Measurements from ENCODE around the gene PADI1.

PADI1 gene

DNA sequence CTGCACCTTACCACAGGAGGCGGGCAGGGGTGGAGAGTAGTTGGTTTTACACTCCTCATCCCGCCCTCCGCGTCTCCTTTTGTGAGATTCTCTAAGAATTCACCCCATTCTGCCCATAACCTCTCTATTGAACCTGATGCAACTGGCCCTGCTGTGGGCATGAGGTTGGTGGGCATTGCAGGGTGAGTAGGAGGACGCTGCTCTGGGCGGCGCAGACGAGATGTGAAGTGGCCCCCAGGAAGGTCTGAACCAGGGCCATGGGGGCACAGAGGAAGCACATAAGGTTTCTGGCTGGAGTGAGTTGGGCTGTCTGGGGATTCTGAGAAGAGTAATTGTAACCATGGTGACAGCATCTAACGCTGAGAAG lies 8.8 kb downstream of the PADI1 start:
- no peaks in the 10 kb centered on the region for H3K36me3 ChIP-seq (ENCODE audit: control insufficient read depth in 5 of 5, insufficient read depth in 5 of 5, low read length in 5 of 5)
- H3K27ac ChIP-seq (ENCODE audit: low read depth, low read length), result no peak overlapping the region
- H3K27me3 ChIP-seq (ENCODE audit: control insufficient read depth in 5 of 5, insufficient read depth in 4 of 5, low read length in 5 of 5), result peaks cover 13 to 51% (median 36%) of the 10 kb centered on the region in 5 donors
- no peak overlapping the region for H3K4me3 ChIP-seq (ENCODE audit: low read depth in 1 of 5, low read length in 5 of 5)
- H3K4me1 ChIP-seq (ENCODE audit: control insufficient read depth in 5 of 5, insufficient read depth in 5 of 5, low read length in 5 of 5), result peaks cover 0 to 14% (median 6%) of the 10 kb centered on the region in 5 donors
- H3K9me3 ChIP-seq (ENCODE audit: control insufficient read depth in 5 of 5, low read length in 5 of 5), result no peaks in the 10 kb centered on the region
- no peak overlapping the region for H3K9ac ChIP-seq (ENCODE audit: low read length in 5 of 5)

DNA sequence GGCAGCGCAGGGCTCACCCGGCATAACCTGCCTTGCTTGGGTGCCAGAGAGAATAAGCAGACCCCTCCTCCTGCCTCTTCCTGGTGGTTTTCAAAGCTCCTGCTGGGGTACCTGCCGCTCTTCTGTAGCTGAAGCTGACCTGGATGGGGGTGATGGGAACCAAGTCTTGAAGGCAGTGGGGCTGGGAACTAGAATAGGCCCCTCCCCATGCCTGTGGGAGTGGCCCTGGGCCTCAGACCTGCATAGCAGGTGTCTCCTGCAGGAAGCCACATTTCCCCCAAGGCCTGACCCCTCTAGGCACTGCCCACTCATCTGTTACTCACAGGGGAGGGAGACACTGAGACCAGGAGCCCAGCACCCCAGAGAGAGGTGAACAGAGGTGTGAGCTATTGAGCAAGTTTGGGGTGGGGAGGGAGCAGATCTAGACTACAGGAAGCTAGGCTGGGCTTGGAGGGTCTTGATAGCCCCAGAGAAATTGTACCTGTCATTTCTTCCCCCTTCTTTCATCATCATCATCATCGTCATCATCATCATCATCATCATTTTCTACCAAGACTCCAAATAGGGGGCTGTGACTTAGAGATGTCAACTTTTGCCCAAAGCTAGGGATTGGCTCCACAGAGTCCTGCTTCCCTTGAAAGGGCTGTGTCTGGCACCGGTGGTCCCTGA lies 10.1 kb downstream of the PADI1 start:
- H3K4me1 ChIP-seq (ENCODE audit: control insufficient read depth in 5 of 5, insufficient read depth in 5 of 5, low read length in 5 of 5), result peaks cover 0 to 14% (median 6%) of the 10 kb centered on the region in 5 donors
- no peak overlapping the region for H3K9ac ChIP-seq (ENCODE audit: low read length in 5 of 5)
- no peak overlapping the region for H3K27ac ChIP-seq (ENCODE audit: low read depth, low read length)
- H3K9me3 ChIP-seq (ENCODE audit: control insufficient read depth in 5 of 5, low read length in 5 of 5), result no peaks in the 10 kb centered on the region
- H3K4me3 ChIP-seq (ENCODE audit: low read depth in 1 of 5, low read length in 5 of 5), result no peak overlapping the region
- H3K36me3 ChIP-seq (ENCODE audit: control insufficient read depth in 5 of 5, insufficient read depth in 5 of 5, low read length in 5 of 5), result no peaks in the 10 kb centered on the region
- H3K27me3 ChIP-seq (ENCODE audit: control insufficient read depth in 5 of 5, insufficient read depth in 4 of 5, low read length in 5 of 5), result peaks cover 13 to 58% (median 41%) of the 10 kb centered on the region in 5 donors

DNA sequence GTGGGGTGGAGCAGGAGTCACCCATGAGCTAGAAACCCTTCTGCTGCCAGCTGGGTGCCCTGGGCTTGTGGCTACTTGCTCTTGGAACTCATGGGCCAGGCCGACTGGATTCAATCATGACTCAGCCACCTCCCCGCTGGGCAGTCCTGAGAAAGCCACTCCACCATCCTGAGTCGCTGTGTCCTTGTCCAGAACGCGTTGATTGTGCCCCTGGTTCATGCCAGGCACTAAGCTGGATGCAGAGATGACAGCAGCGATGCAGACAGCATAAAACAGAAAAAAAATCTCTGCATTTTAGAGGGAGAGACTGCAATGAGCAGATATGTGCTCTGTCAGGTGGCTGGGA lies 10.6 kb downstream of the PADI1 start:
- peaks cover 13 to 60% (median 43%) of the 10 kb centered on the region in 5 donors for H3K27me3 ChIP-seq (ENCODE audit: control insufficient read depth in 5 of 5, insufficient read depth in 4 of 5, low read length in 5 of 5)

DNA sequence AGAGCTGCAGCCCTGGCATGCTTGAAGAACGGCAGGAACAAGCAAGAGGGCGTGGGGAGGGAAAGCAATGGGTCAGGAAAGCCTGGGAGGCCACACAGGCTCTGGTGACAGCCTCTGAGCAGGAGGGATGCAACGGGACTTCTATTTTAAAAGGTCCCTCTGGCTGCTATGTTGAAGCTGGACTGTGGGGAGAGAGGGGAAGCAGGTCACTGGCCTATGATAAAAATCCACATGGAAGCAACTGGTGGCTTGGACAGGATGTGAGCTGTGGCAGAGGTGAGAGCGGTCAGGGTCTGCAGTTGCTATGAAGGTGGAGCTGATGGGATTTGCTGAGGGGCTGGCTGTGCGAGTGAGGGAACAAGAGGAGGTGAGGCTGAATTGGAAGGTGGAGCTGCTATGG lies 11.2 kb downstream of the PADI1 start:
- H3K27ac ChIP-seq (ENCODE audit: low read depth, low read length), result no peak overlapping the region

More for the DNA sequence above, 10.6 kb downstream of the PADI1 start:
- Histone ChIP-seq H3K27ac (ENCODE audit: low read depth, low read length) (no peak overlapping the region), H3K4me3 (ENCODE audit: low read depth in 1 of 5, low read length in 5 of 5) (no peak overlapping the region), H3K4me1 (ENCODE audit: control insufficient read depth in 5 of 5, insufficient read depth in 5 of 5, low read length in 5 of 5) (peaks cover 0 to 14% (median 6%) of the 10 kb centered on the region in 5 donors), H3K9me3 (ENCODE audit: control insufficient read depth in 5 of 5, low read length in 5 of 5) (no peaks in the 10 kb centered on the region), H3K9ac (ENCODE audit: low read length in 5 of 5) (no peak overlapping the region), H3K36me3 (ENCODE audit: control insufficient read depth in 5 of 5, insufficient read depth in 5 of 5, low read length in 5 of 5) (no peaks in the 10 kb centered on the region)

DNA sequence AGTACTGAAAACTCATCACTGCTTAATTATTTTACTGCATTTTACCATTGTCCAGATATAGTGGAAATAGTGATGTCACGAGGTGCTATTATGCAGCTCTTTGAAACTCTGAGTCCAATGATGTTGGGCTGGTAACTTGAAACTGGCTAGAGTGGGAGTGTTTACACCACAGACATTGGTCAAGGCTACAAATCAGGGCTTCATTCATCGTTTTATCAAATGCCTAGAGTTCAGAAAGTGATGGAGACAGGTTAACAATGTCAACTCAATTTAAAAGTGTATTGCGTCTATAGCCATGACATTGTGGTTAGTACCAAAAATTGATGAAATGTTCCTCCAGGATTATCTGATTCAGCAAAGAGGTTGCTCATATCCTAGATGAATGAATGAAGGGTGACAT lies 12.7 kb downstream of the PADI1 start:
- H3K36me3 ChIP-seq (ENCODE audit: control insufficient read depth in 5 of 5, insufficient read depth in 5 of 5, low read length in 5 of 5), result no peaks in the 10 kb centered on the region
- peaks cover 0 to 11% (median 6%) of the 10 kb centered on the region in 5 donors for H3K4me1 ChIP-seq (ENCODE audit: control insufficient read depth in 5 of 5, insufficient read depth in 5 of 5, low read length in 5 of 5)
- no peak overlapping the region for H3K4me3 ChIP-seq (ENCODE audit: low read depth in 1 of 5, low read length in 5 of 5)
- no peaks in the 10 kb centered on the region for H3K9me3 ChIP-seq (ENCODE audit: control insufficient read depth in 5 of 5, low read length in 5 of 5)
- peaks cover 11 to 56% (median 36%) of the 10 kb centered on the region in 5 donors for H3K27me3 ChIP-seq (ENCODE audit: control insufficient read depth in 5 of 5, insufficient read depth in 4 of 5, low read length in 5 of 5)
- no peak overlapping the region for H3K9ac ChIP-seq (ENCODE audit: low read length in 5 of 5)
- H3K27ac ChIP-seq (ENCODE audit: low read depth, low read length), result no peak overlapping the region

More for the DNA sequence above, 11.2 kb downstream of the PADI1 start:
- no peaks in the 10 kb centered on the region for H3K36me3 ChIP-seq (ENCODE audit: control insufficient read depth in 5 of 5, insufficient read depth in 5 of 5, low read length in 5 of 5)
- no peak overlapping the region for H3K4me3 ChIP-seq (ENCODE audit: low read depth in 1 of 5, low read length in 5 of 5)
- H3K27me3 ChIP-seq (ENCODE audit: control insufficient read depth in 5 of 5, insufficient read depth in 4 of 5, low read length in 5 of 5), result peaks cover 13 to 61% (median 43%) of the 10 kb centered on the region in 5 donors
- peaks cover 0 to 14% (median 6%) of the 10 kb centered on the region in 5 donors for H3K4me1 ChIP-seq (ENCODE audit: control insufficient read depth in 5 of 5, insufficient read depth in 5 of 5, low read length in 5 of 5)
- H3K9me3 ChIP-seq (ENCODE audit: control insufficient read depth in 5 of 5, low read length in 5 of 5), result no peaks in the 10 kb centered on the region
- no peak overlapping the region for H3K9ac ChIP-seq (ENCODE audit: low read length in 5 of 5)

DNA sequence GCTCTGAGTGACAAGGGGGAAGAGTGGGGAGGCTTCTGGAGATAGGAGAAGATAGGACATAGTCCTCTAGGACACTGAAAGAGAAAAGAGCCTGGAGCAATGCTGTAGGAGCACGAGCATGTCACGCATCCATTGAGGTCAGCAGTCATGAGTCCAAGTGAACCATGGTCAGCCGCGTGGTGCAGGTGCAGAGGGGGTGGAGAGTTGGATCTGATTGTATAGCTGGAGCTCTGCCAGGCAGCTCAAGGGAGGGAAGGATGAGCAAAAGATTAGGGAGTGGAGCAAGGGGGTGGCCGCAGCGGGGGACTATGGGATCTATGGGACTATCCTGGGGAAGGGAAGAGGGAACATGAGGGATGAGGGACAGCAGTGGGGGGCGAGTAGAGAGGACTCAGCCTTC lies 14.0 kb downstream of the PADI1 start:
- Histone ChIP-seq H3K27me3 (ENCODE audit: control insufficient read depth in 5 of 5, insufficient read depth in 4 of 5, low read length in 5 of 5) (peaks cover 3 to 48% (median 30%) of the 10 kb centered on the region in 5 donors), H3K27ac (ENCODE audit: low read depth, low read length) (no peak overlapping the region), H3K9ac (ENCODE audit: low read length in 5 of 5) (no peak overlapping the region)

DNA sequence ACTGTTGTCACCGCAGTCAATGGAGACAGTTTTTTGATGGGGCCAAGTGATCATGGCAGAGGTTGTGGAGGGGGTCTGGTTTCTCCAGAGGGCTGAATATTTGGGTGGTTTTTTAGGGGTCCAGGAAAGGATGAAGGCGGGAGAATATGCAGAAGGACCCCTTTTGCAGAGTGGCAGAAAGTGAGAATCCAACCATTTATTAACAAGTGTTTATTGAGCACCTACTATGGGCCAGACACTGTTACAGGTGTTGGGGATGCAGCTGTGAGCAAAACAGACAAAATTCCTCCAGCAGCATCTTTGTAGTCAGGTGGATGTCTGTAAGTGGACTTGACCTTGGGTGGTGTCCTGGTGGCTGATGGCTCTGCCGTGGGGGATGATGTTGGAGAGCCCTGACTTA lies 15.4 kb downstream of the PADI1 start:
- Histone ChIP-seq H3K4me1 (ENCODE audit: control insufficient read depth in 5 of 5, insufficient read depth in 5 of 5, low read length in 5 of 5) (peaks cover 0 to 6% (median 0%) of the 10 kb centered on the region in 5 donors), H3K36me3 (ENCODE audit: control insufficient read depth in 5 of 5, insufficient read depth in 5 of 5, low read length in 5 of 5) (no peaks in the 10 kb centered on the region), H3K9me3 (ENCODE audit: control insufficient read depth in 5 of 5, low read length in 5 of 5) (no peaks in the 10 kb centered on the region), H3K27me3 (ENCODE audit: control insufficient read depth in 5 of 5, insufficient read depth in 4 of 5, low read length in 5 of 5) (peaks cover 0 to 45% (median 20%) of the 10 kb centered on the region in 5 donors), H3K27ac (ENCODE audit: low read depth, low read length) (no peak overlapping the region), H3K9ac (ENCODE audit: low read length in 5 of 5) (no peak overlapping the region), H3K4me3 (ENCODE audit: low read depth in 1 of 5, low read length in 5 of 5) (no peak overlapping the region)

More for the DNA sequence above, 14.0 kb downstream of the PADI1 start:
- H3K36me3 ChIP-seq (ENCODE audit: control insufficient read depth in 5 of 5, insufficient read depth in 5 of 5, low read length in 5 of 5), result no peaks in the 10 kb centered on the region
- H3K4me3 ChIP-seq (ENCODE audit: low read depth in 1 of 5, low read length in 5 of 5), result no peak overlapping the region
- no peaks in the 10 kb centered on the region for H3K9me3 ChIP-seq (ENCODE audit: control insufficient read depth in 5 of 5, low read length in 5 of 5)
- peaks cover 0 to 6% (median 0%) of the 10 kb centered on the region in 5 donors for H3K4me1 ChIP-seq (ENCODE audit: control insufficient read depth in 5 of 5, insufficient read depth in 5 of 5, low read length in 5 of 5)

DNA sequence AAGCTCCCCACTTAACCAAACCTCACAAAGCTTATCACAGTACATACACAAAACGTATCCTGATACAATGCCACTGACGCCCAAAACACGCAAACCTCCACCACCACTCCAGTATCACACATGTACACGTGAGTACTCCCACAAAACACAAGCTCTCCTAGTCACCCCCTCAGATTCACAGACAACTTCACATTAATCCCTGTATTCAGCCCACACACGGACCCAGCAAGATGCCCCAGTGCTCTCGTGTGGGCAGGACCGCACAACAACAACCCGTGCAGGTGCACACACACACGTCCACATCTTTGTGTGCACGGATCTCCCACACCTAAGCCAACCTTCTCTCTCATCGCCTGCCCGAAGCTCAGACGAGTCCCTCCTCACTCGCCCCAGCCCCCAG lies 17.6 kb downstream of the PADI1 start:
- no peaks in the 10 kb centered on the region for H3K36me3 ChIP-seq (ENCODE audit: control insufficient read depth in 5 of 5, insufficient read depth in 5 of 5, low read length in 5 of 5)
- no peak overlapping the region for H3K9ac ChIP-seq (ENCODE audit: low read length in 5 of 5)
- H3K4me1 ChIP-seq (ENCODE audit: control insufficient read depth in 5 of 5, insufficient read depth in 5 of 5, low read length in 5 of 5), result peaks cover 0 to 6% (median 0%) of the 10 kb centered on the region in 5 donors
- peaks cover 0 to 37% (median 20%) of the 10 kb centered on the region in 5 donors for H3K27me3 ChIP-seq (ENCODE audit: control insufficient read depth in 5 of 5, insufficient read depth in 4 of 5, low read length in 5 of 5)
- no peak overlapping the region for H3K4me3 ChIP-seq (ENCODE audit: low read depth in 1 of 5, low read length in 5 of 5)
- H3K27ac ChIP-seq (ENCODE audit: low read depth, low read length), result no peak overlapping the region
- no peaks in the 10 kb centered on the region for H3K9me3 ChIP-seq (ENCODE audit: control insufficient read depth in 5 of 5, low read length in 5 of 5)

DNA sequence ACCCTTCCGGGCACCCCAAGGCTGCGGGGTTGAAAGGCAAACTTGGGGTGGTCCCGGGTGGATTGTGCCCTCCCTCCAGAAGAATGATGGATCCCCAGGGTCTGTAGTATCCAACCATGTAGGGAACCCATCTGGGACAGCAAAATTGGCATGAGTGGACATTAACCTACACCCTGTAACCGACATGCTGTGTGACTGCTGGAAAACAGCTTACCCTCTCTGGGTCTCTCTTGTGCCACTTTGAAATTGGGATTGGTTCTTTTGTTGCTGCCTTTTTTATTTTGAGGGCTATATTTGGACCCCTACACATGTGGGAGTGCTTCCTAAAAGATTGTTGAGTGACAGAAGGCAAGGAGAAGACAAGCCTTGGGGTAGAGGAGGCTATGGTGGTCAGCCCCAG lies 19.5 kb downstream of the PADI1 start:
- peaks cover 0 to 7% (median 6%) of the 10 kb centered on the region in 5 donors for H3K4me1 ChIP-seq (ENCODE audit: control insufficient read depth in 5 of 5, insufficient read depth in 5 of 5, low read length in 5 of 5)
- no peak overlapping the region for H3K4me3 ChIP-seq (ENCODE audit: low read depth in 1 of 5, low read length in 5 of 5)
- H3K9me3 ChIP-seq (ENCODE audit: control insufficient read depth in 5 of 5, low read length in 5 of 5), result no peaks in the 10 kb centered on the region
- H3K9ac ChIP-seq (ENCODE audit: low read length in 5 of 5), result no peak overlapping the region
- no peaks in the 10 kb centered on the region for H3K36me3 ChIP-seq (ENCODE audit: control insufficient read depth in 5 of 5, insufficient read depth in 5 of 5, low read length in 5 of 5)
- H3K27me3 ChIP-seq (ENCODE audit: control insufficient read depth in 5 of 5, insufficient read depth in 4 of 5, low read length in 5 of 5), result peaks cover 0 to 34% (median 15%) of the 10 kb centered on the region in 5 donors
- no peak overlapping the region for H3K27ac ChIP-seq (ENCODE audit: low read depth, low read length)

DNA sequence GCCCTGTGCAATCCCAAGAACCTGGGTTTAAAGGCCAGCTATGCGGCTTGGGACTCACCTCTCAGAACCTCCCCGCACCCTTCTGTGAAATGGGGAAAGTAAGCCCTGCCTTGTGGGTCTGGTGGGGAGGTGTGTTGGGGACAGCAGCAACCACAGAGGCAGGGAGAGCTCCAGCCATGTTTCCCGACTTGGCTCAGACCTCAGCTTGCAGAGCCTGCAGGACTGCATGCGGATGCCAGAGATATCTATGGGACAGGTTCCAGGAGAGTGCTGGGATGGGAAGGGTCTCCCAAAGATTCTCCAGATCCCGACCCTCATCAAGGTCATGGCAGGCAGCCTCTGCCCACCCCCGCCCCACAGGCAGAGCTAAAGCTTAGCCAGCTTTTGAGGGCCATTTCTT lies 20.2 kb downstream of the PADI1 start:
- Histone ChIP-seq H3K4me1 (ENCODE audit: control insufficient read depth in 5 of 5, insufficient read depth in 5 of 5, low read length in 5 of 5) (peaks cover 0 to 12% (median 8%) of the 10 kb centered on the region in 5 donors), H3K27me3 (ENCODE audit: control insufficient read depth in 5 of 5, insufficient read depth in 4 of 5, low read length in 5 of 5) (peaks cover 0 to 28% (median 12%) of the 10 kb centered on the region in 5 donors), H3K9ac (ENCODE audit: low read length in 5 of 5) (no peak overlapping the region), H3K9me3 (ENCODE audit: control insufficient read depth in 5 of 5, low read length in 5 of 5) (no peaks in the 10 kb centered on the region), H3K36me3 (ENCODE audit: control insufficient read depth in 5 of 5, insufficient read depth in 5 of 5, low read length in 5 of 5) (no peaks in the 10 kb centered on the region), H3K27ac (ENCODE audit: low read depth, low read length) (no peak overlapping the region), H3K4me3 (ENCODE audit: low read depth in 1 of 5, low read length in 5 of 5) (no peak overlapping the region)
